Fibroblast of upper back skin (primary cell): ENCODE data around the gene METTL1.

Source experiments
- DNase-seq: peaks from one replicate; pipeline ENCODE4 v3.0.0-alpha.2; 2013

METTL1 gene

GRCh38 chr12:57735952-57736740, 35.8 kb downstream of the METTL1 start:
- DNase-seq, result peak; percentile 14

GRCh38 chr12:57735198-57735855, 36.6 kb downstream of the METTL1 start:
- DNase-seq, result no peak

GRCh38 chr12:57734591-57734990, 37.3 kb downstream of the METTL1 start:
- DNase-seq, result no peak

- DNase-seq, result no peak
These were observed 38.0 kb downstream of the METTL1 start for GRCh38 chr12:57733928-57734327.

GRCh38 chr12:57732726-57733593, 38.9 kb downstream of the METTL1 start:
- DNase-seq, result no peak

- DNase-seq, result no peak
These were observed 39.6 kb downstream of the METTL1 start for GRCh38 chr12:57732270-57732669.

- no peak for DNase-seq
These were observed 40.4 kb downstream of the METTL1 start for GRCh38 chr12:57731411-57732080.

GRCh38 chr12:57730336-57731067, 41.4 kb downstream of the METTL1 start:
- DNase-seq, result no peak

GRCh38 chr12:57729321-57729844, 42.5 kb downstream of the METTL1 start:
- no peak for DNase-seq

GRCh38 chr12:57727758-57728395, 44.0 kb downstream of the METTL1 start:
- no peak for DNase-seq

- no peak for DNase-seq
These were observed 44.8 kb downstream of the METTL1 start for GRCh38 chr12:57726884-57727757.

GRCh38 chr12:57726151-57726883, 45.6 kb downstream of the METTL1 start:
- peak; percentile 85 for DNase-seq

- no peak for DNase-seq
These were observed 46.1 kb downstream of the METTL1 start for GRCh38 chr12:57725851-57726150.

GRCh38 chr12:57724936-57725740, 46.8 kb downstream of the METTL1 start:
- no peak for DNase-seq

- DNase-seq, result no peak
These were observed 47.6 kb downstream of the METTL1 start for GRCh38 chr12:57724003-57724935.

- DNase-seq, result no peak
These were observed 48.3 kb downstream of the METTL1 start for GRCh38 chr12:57723630-57723962.

- no peak for DNase-seq
These were observed 48.9 kb downstream of the METTL1 start for GRCh38 chr12:57722716-57723629.
